Measurements from ENCODE around the gene PLEKHB2. TPM values are rescaled to one million over a fixed set of nuclear protein-coding genes. Genes with fewer than 3 reads are reported as not detected.

Gene PLEKHB2
- total RNA-seq, 1 experiment from 2014 or later, result 57.6 TPM

GRCh38 chr2:131085646-131086045, 19.5 kb upstream of the PLEKHB2 start:
- TF ChIP-seq CTCF (IDR thresholded peaks at IDR 0.05; ENCODE audit: unreplicated experiment), result no peak
- H3K27ac Mint-ChIP-seq (ENCODE audit: low read depth, unreplicated experiment), result no peak overlapping the region
- peaks cover 9% of the 10 kb centered on the region for H3K4me1 Mint-ChIP-seq (ENCODE audit: insufficient read depth, unreplicated experiment)
- POLR2A ChIA-PET, result interaction anchor here (1.3 kb wide), 1 partner anchor 8 kb away, joined by 4 read pairs; the partner anchor contains the start of gene FAM168B
- intact Hi-C loops (cut with micrococcal nuclease), result no loop called here
- H3K36me3 Mint-ChIP-seq (ENCODE audit: insufficient read depth, unreplicated experiment), result peaks cover 91% of the 10 kb centered on the region
- no TSS peak for BruUV-seq (replicated peaks)
- H3K9me3 Mint-ChIP-seq (ENCODE audit: unreplicated experiment), result no peaks in the 10 kb centered on the region
- no peak overlapping the region for H3K4me3 Mint-ChIP-seq (ENCODE audit: unreplicated experiment)
- CTCF ChIA-PET, result interaction anchor here (0.7 to 0.9 kb wide), 2 partner anchors 11 to 362 kb away, joined by 3 to 4 read pairs; no protein-coding TSS in a partner anchor
- no peak for DNase-seq (ENCODE audit: unreplicated experiment)
- no peaks in the 10 kb centered on the region for H3K27me3 Mint-ChIP-seq (ENCODE audit: insufficient read depth, unreplicated experiment)

- H3K9me3 Mint-ChIP-seq (ENCODE audit: unreplicated experiment), result no peaks in the 10 kb centered on the region
- H3K27ac Mint-ChIP-seq (ENCODE audit: low read depth, unreplicated experiment), result peak overlapping the region; percentile 96
- ChIA-PET CTCF (interaction anchor here (0.7 to 1.2 kb wide), 8 partner anchors 12 to 577 kb away, joined by 3 to 6 read pairs (median 4); no protein-coding TSS in a partner anchor), POLR2A (interaction anchor here (0.6 to 5.0 kb wide), 25 partner anchors 8 to 751 kb away, joined by 3 to 138 read pairs (median 4); partner anchors contain the start of gene PLEKHB2)
- no peak for TF ChIP-seq CTCF (IDR thresholded peaks at IDR 0.05; ENCODE audit: unreplicated experiment)
- H3K4me3 Mint-ChIP-seq (ENCODE audit: unreplicated experiment), result peak overlapping the region; percentile 89
- intact Hi-C loops (cut with micrococcal nuclease), result loop anchor here (1.0 to 5.0 kb wide), 3 partner anchors 13 to 295 kb away; partner anchors contain the start of gene PLEKHB2
- peaks cover 46% of the 10 kb centered on the region for H3K36me3 Mint-ChIP-seq (ENCODE audit: insufficient read depth, unreplicated experiment)
- no peaks in the 10 kb centered on the region for H3K27me3 Mint-ChIP-seq (ENCODE audit: insufficient read depth, unreplicated experiment)
- peaks cover 6% of the 10 kb centered on the region for H3K4me1 Mint-ChIP-seq (ENCODE audit: insufficient read depth, unreplicated experiment)
- no peak for DNase-seq (ENCODE audit: unreplicated experiment)
- TSS peak; percentile 44 for BruUV-seq (replicated peaks)
Observed at GRCh38 chr2:131092458-131093005, 12.6 kb upstream of the PLEKHB2 start.

GRCh38 chr2:131093006-131093695, 12.0 kb upstream of the PLEKHB2 start, which contains the start of gene FAM168B:
Gene FAM168B (minus strand): TSS chr2:131093460. CDS start chr2:131082646, 10,814 bp downstream.
- Mint-ChIP-seq H3K27me3 (ENCODE audit: insufficient read depth, unreplicated experiment) (no peaks in the 10 kb centered on the region), H3K4me3 (ENCODE audit: unreplicated experiment) (peak within 1 kb of the TSS; percentile 89), H3K27ac (ENCODE audit: low read depth, unreplicated experiment) (peak within 1 kb of the TSS; percentile 96), H3K9me3 (ENCODE audit: unreplicated experiment) (no peaks in the 10 kb centered on the region), H3K36me3 (ENCODE audit: insufficient read depth, unreplicated experiment) (peaks cover 40% of the 10 kb centered on the region), H3K4me1 (ENCODE audit: insufficient read depth, unreplicated experiment) (peaks cover 6% of the 10 kb centered on the region)
- TF ChIP-seq CTCF (IDR thresholded peaks at IDR 0.05; ENCODE audit: unreplicated experiment), result no peak
- intact Hi-C loops (cut with micrococcal nuclease), result loop anchor here (1.0 to 5.0 kb wide), 3 partner anchors 12 to 296 kb away; partner anchors contain the start of gene PLEKHB2
- ChIA-PET POLR2A (interaction anchor here (0.6 to 5.0 kb wide), 29 partner anchors 8 to 751 kb away, joined by 3 to 138 read pairs (median 4); partner anchors contain the start of genes IMP4, MZT2A and PLEKHB2), CTCF (interaction anchor here (0.7 to 2.3 kb wide), 6 partner anchors 11 to 401 kb away, joined by 3 to 8 read pairs (median 3); no protein-coding TSS in a partner anchor)
- no TSS peak for BruUV-seq (replicated peaks)
- peak; percentile 85 for DNase-seq (ENCODE audit: unreplicated experiment)

Data from MCF 10A (cell line).